Mesodermal cell (in vitro differentiated cells): ENCODE data around the gene MBOAT1.

Experiments used
- H3K27ac ChIP-seq: 2 replicates; pipeline ENCODE4 v1.7.0; 2013; ENCODE audit warnings: mild to moderate bottlenecking, low read depth, low read length, moderate library complexity; ENCODE audit not compliant: severe bottlenecking
- H3K36me3 ChIP-seq: 2 replicates; pipeline ENCODE4 v1.7.1; 2013; ENCODE audit warnings: mild to moderate bottlenecking, low read length, moderate library complexity; ENCODE audit not compliant: control insufficient read depth, insufficient read depth
- H3K4me1 ChIP-seq: one replicate; pipeline ENCODE4 v1.7.1; 2013; ENCODE audit warnings: mild to moderate bottlenecking, low read length; ENCODE audit not compliant: insufficient read depth, control insufficient read depth, poor library complexity, severe bottlenecking
- H3K4me3 ChIP-seq: 2 replicates; pipeline ENCODE4 v1.7.0; 2013; ENCODE audit warnings: low read length, control low read depth, mild to moderate bottlenecking; ENCODE audit not compliant: insufficient read depth, poor library complexity, severe bottlenecking; ENCODE audit errors: extremely low read depth
- H3K9me3 ChIP-seq: 2 replicates; pipeline ENCODE4 v1.7.1; 2013; ENCODE audit warnings: mild to moderate bottlenecking, low read length, moderate library complexity; ENCODE audit not compliant: control insufficient read depth
- WGBS, 2 experiments: methylation state at CpG; one replicate each; pipeline ENCODE4 v1.1.5; 2013; ENCODE audit warnings: missing lambda C conversion rate in 2 of 2; ENCODE audit not compliant: insufficient coverage in 2 of 2; 5-methylcytosine and 5-hydroxymethylcytosine counted together

Gene MBOAT1

GRCh38 chr6:20113649-20114224 lies 98.5 kb downstream of the MBOAT1 start:
- H3K27ac ChIP-seq, result no peak overlapping the region
- no peaks in the 10 kb centered on the region for H3K9me3 ChIP-seq
- no peak overlapping the region for H3K4me3 ChIP-seq
- whole genome bisulfite sequencing, 2 experiments, result no CpG with 5 or more reads among the region's 2 CpGs
- H3K36me3 ChIP-seq, result no peaks in the 10 kb centered on the region
- no peaks in the 10 kb centered on the region for H3K4me1 ChIP-seq

DNA sequence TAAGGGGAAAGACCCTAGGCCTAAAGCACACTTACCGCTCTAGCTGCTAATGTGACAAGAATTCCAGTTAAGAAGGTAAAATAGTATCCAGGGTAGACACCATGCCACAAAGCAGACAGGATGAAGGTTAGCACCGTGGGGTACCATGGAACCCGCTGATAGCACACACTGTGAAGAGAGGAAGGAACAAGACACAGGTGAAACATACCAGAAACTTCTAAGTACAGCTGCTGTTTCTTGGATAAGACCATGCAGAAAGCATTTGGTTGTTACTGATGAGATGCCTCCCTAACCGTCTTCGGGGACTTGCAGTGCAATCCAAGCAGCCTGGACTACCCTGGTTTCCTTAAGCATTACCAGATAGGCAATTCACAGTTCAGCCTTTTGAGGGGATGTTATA lies 99.4 kb downstream of the MBOAT1 start:
- no peak overlapping the region for H3K27ac ChIP-seq
- H3K36me3 ChIP-seq, result no peaks in the 10 kb centered on the region
- H3K4me1 ChIP-seq, result no peaks in the 10 kb centered on the region
- no peaks in the 10 kb centered on the region for H3K9me3 ChIP-seq
- H3K4me3 ChIP-seq, result no peak overlapping the region
- WGBS, 2 experiments, result 89 to 93% methylated on average over 4 to 5 of the region's 5 CpGs

DNA sequence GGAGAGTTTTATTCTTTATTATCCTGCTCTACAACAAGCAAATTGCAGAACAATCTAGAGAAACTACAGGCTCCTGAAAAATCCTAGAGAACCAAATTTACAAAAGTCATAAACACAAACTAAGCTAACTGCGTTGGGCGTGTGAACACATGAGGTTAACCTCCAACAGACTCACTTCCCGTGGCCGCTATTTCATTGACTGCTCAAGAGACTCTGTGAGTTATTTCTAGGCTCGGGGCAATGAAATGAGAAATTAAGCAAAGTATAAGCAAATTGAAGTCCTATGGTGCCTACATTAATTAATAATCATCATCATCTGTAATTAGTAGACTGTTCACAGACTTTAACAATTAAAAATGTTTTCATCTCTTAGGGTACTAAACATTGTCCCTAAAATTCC lies 100.0 kb downstream of the MBOAT1 start:
- H3K27ac ChIP-seq, result no peak overlapping the region
- H3K4me3 ChIP-seq, result no peak overlapping the region
- no peaks in the 10 kb centered on the region for H3K36me3 ChIP-seq
- WGBS, 2 experiments, result no CpG with 5 or more reads among the region's 5 CpGs
- no peaks in the 10 kb centered on the region for H3K9me3 ChIP-seq
- H3K4me1 ChIP-seq, result no peaks in the 10 kb centered on the region

GRCh38 chr6:20110478-20110877 lies 101.8 kb downstream of the MBOAT1 start:
- Histone ChIP-seq H3K36me3 (no peaks in the 10 kb centered on the region), H3K9me3 (no peaks in the 10 kb centered on the region), H3K4me3 (no peak overlapping the region), H3K4me1 (no peaks in the 10 kb centered on the region), H3K27ac (no peak overlapping the region)

- Histone ChIP-seq H3K4me3 (no peak overlapping the region), H3K36me3 (no peaks in the 10 kb centered on the region), H3K9me3 (no peaks in the 10 kb centered on the region), H3K27ac (no peak overlapping the region), H3K4me1 (no peaks in the 10 kb centered on the region)
- 84 to 94% methylated on average over 5 of the region's 6 CpGs for WGBS, 2 experiments
Observed at GRCh38 chr6:20109526-20109925, 102.7 kb downstream of the MBOAT1 start.

DNA sequence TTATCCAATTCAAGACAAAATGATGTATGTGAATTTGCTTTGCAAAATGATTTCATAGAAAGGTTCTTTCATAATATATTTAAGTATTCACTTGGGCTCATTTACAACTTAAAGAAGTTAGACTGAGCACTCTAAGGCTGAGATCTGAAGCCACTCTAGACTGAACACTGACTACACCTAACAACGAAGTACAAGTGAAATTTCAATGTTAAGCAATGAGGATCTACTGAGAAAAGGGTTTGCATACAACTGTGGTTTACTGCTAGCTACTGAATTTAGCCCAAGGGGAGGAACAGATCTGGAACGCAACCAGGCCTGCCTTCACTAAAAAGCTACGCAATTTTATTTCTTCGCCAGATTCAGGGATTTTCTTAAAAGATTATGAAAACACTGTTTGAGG lies 106.4 kb downstream of the MBOAT1 start:
- H3K4me1 ChIP-seq, result no peaks in the 10 kb centered on the region
- 93 to 100% methylated on average over 2 to 3 of the region's 4 CpGs for WGBS, 2 experiments
- H3K4me3 ChIP-seq, result no peak overlapping the region
- H3K27ac ChIP-seq, result no peak overlapping the region
- no peaks in the 10 kb centered on the region for H3K9me3 ChIP-seq
- H3K36me3 ChIP-seq, result no peaks in the 10 kb centered on the region

- H3K9me3 ChIP-seq, result no peaks in the 10 kb centered on the region
- 100% methylated on average over 1 of the region's 2 CpGs; no CpG with 5 or more reads in 1 of the 2 experiments for WGBS, 2 experiments
- H3K4me3 ChIP-seq, result no peak overlapping the region
- no peak overlapping the region for H3K27ac ChIP-seq
- H3K4me1 ChIP-seq, result no peaks in the 10 kb centered on the region
- no peaks in the 10 kb centered on the region for H3K36me3 ChIP-seq
Observed at GRCh38 chr6:20104696-20105095, 107.6 kb downstream of the MBOAT1 start.

DNA sequence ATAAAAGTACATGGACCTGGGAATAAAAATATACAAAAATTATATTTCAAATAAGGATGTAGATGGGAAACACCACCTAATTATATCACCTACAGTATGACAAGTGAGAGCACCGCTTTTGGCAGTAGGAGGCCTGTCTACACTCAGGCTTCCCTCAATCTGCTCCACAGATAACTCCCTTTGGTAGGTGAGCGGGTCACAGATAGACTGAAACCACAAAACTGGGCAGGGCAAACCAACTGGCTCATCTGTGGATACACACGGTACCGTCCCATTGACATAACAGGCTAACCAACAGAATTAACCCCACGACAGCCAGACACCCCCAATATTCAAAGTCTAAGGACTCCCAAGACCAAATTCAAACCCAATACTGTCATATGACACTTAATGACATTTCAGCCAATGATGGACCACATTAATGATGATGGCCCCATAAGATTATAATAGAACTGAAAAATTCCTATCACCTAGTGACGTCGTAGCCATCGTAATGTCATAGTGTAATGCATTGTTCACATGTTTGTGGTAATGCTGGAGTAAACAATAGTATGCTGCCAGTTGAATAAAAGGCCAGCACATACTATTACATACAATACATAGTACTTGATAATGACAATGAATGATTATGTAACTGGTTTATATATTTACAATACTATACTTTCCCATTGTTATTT lies 109.7 kb downstream of the MBOAT1 start:
- H3K27ac ChIP-seq, result no peak overlapping the region
- H3K4me1 ChIP-seq, result no peaks in the 10 kb centered on the region
- no peaks in the 10 kb centered on the region for H3K36me3 ChIP-seq
- no peaks in the 10 kb centered on the region for H3K9me3 ChIP-seq
- 90% methylated on average over 2 to 5 of the region's 8 CpGs for WGBS, 2 experiments
- no peak overlapping the region for H3K4me3 ChIP-seq

GRCh38 chr6:20099156-20099555 lies 113.1 kb downstream of the MBOAT1 start:
- Histone ChIP-seq H3K27ac (no peak overlapping the region), H3K4me1 (no peaks in the 10 kb centered on the region), H3K4me3 (no peak overlapping the region), H3K9me3 (no peaks in the 10 kb centered on the region), H3K36me3 (no peaks in the 10 kb centered on the region)
- WGBS, 2 experiments, result 86 to 100% methylated on average over 1 to 2 of the region's 5 CpGs

DNA sequence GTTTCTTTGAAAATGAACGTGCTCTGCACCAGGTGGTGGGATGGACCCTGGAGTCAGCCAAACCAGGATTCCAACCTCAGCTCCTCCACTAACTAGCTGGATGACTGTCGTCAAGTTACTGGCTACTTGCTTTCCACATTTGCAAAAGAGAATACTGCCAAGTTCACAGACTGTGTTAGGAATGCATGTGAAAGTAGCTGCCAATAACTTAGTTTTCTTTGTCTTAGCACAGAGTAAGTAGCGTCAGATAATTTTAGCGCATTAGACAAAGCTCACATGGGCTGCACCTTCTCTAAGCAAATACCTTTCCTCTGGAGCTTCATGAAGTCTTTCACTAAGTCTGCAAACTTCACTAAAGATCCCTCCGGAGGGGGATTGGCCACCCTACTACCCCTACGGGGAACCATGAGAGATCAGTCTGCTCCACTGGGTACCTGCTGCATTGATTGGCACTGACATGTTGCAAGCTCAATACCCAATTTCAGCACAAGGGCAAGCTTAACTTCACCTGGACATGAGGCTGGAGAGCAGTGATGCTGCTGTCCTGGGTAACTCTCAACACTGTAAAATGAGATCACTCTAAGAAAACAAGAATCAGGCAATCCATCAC lies 113.9 kb downstream of the MBOAT1 start:
- Histone ChIP-seq H3K9me3 (no peaks in the 10 kb centered on the region), H3K36me3 (no peaks in the 10 kb centered on the region), H3K4me3 (no peak overlapping the region), H3K4me1 (no peaks in the 10 kb centered on the region), H3K27ac (no peak overlapping the region)
- 91 to 94% methylated on average over 5 of the region's 6 CpGs for WGBS, 2 experiments

DNA sequence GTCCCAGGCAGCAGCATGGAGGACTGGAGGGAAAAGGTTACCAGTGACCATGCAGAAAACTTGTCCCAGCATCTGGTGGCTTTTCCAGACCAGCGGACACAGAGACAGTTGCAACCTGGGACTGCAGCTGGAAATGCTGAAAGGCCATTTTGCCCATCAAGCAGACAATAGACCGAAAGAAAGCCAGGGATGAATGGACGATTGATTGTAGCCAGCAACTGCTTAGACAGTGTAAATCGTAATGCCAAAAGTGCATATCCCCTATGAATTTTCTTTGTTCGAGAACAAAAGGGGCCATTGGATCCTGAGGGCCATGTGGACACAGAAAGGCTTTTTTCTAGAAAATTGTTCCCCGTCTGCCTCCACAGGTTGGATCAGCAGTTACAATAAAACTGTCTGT lies 115.7 kb downstream of the MBOAT1 start:
- 88 to 94% methylated on average over 6 of the region's 6 CpGs for WGBS, 2 experiments
- H3K4me3 ChIP-seq, result no peak overlapping the region
- H3K4me1 ChIP-seq, result no peaks in the 10 kb centered on the region
- no peaks in the 10 kb centered on the region for H3K36me3 ChIP-seq
- no peaks in the 10 kb centered on the region for H3K9me3 ChIP-seq
- H3K27ac ChIP-seq, result no peak overlapping the region
